ENCODE data around the gene MRPL3. TPM values are rescaled to one million over a fixed set of nuclear protein-coding genes. Genes with fewer than 3 reads are reported as not detected.

Gene MRPL3
- 52.3 and 69.6 TPM in 2 replicates for total RNA-seq

DNA sequence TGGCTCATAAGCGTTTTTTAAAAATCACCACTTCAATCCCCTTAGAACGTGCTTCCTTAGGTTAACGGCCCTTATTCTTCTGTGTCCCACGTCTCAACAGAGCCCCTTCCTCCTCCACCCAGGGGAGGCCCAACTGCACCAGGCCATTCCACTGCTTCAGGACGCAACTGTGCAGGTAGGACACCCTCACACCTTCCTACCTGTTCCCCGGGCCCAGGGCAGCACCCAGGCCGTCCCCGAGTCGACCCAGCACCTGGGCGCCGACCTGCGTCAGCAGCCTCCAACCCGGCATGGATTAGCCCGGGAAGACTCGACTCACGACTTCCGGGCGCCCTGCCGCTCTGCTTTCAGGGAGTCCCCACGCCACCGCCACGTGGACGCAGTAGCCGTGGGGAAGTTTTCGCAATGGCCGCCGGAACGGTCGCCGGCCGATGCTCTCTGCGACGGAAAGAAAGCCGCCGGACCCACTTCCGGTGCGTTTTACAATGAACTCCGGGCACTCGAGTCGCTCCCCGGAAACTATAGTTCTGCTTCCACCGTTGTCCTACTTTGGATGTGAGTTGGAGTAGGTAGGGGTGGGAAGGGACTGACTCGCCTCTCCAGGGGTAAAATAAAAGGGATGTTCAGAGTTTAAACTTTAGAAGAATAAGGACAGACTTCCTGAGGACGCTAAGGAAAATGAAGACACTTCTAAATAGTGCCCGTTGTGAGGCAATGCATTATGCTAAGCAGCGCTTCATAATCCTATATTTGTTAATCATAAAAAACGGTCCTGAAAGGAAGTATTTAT is at the start of gene MRPL3:
MRPL3 (minus strand) TSS at position 442 of the 790 bp plus-strand sequence; CDS start at position 292, 150 bp downstream.
- DNase-seq (ENCODE audit: low read depth in 2 of 2): peak; percentile 45 to 80

DNA sequence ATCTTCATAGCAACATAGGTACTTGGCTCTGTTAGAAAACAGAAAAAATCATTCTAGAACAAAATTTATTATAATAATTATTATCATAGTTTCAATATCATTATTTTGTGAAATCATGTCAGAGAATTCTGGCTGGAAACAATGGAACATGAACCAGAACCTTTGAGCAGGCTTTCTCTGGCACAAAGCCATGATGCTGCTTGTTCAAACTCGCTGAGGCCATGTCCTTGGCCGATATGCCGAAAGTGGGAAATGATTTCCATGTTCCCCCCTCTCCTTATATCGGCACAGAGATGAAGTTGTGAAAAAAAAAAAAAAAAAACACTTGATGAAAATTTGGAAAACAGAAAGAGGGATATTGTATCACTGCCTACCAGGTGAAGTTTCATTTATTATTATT is 49.0 kb upstream of the MRPL3 start:
- no peak for DNase-seq (ENCODE audit: low read depth in 2 of 2)

DNA sequence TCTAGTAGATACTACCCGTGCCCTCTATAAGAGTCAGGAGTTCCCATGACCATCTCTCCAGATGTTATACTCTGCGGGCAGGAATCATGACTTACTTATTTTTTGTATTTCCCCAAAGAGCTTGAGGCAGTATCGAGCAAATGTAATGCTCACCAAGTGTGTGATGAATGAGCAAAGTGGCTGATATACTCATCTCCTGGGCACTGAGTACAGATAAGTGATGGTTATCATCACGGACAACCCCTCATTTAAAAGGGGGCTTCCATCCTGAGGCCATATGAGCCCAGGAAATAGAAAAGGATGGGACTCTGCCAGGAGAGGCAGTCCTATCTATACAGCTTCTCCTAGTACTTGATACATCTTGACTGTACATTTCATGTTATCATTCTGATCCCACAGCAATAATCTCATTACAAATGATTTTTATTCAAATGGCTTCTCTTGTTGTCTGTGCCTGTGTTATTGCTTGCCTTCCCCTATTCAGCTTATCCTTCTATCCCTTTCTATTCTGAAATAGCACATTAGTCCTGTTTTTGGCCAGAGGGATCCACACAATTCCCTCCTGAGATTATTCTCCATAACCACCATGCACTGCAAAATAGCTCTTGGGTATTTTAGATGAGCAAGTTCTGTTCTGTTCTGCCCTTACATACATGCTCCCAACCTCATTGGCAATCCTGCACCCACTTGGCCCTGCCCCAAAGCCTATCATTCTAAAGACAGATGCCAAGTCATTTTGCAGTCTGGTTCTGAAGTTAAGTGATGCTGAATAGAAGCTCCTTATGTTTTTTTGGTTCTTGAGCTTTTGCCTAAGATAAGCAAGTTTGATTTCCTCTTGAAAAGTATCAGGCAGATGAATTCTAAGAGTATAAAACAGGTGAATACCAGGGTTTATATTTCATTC is 48.0 kb upstream of the MRPL3 start:
- no peak for DNase-seq (ENCODE audit: low read depth in 2 of 2)

DNA sequence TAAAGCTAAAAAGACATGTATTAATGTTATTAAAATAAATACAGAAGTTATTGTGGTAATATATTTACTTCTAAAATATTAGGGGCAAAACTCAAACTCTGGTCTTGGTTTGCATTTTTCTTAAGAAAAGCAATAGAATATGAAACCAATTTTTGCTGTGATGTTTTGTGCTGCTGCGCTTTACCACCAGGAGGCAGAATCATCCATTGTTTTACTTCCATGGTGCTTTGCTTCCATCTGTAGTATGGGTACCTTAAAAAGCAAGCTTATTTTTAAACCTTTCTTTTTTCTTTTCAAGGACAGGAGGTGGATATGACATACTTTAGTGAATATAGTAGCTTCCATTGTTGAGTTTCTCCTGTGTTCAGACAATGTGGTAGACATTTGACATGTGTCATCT is 46.6 kb upstream of the MRPL3 start:
- no peak for DNase-seq (ENCODE audit: low read depth in 2 of 2)

DNA sequence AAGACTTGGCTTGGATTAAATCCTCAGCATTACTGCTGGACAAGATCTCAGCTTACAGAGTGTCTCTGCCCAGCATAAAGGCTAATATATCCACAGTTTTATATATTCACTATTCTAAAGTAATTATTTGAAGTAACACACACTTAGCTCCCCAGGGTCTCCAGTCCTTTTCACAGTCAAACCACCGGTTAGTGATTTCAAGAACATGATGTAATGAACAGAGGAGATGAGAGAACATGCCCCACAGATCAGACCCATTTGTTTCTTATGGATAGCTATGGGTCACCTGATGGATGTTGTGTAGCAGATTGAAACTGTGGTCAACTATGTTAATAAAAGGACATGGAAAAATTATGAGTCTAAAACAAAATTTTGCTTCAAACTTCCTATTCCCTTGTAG is 44.8 kb upstream of the MRPL3 start:
- DNase-seq (ENCODE audit: low read depth in 2 of 2): no peak

DNA sequence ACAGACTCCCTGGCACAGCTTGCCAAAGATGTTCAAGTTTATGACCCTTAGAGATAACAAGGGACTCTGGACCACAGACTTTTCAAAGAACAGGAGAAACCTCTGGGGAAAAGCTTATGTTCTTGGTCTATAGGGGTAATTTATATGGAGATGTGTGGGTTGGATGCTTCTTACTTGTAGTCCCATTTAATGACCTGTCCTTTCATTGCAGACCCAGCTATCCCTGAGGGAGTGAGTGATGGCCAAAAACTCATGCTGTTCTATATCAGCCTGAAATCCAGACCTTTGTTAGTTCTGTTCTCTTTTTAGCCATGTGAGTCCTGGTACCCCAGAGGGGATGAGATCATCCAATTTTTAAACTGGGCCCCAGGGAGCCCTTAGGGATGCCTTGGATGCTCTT is 43.7 kb upstream of the MRPL3 start:
- DNase-seq (ENCODE audit: low read depth in 2 of 2): no peak

DNA sequence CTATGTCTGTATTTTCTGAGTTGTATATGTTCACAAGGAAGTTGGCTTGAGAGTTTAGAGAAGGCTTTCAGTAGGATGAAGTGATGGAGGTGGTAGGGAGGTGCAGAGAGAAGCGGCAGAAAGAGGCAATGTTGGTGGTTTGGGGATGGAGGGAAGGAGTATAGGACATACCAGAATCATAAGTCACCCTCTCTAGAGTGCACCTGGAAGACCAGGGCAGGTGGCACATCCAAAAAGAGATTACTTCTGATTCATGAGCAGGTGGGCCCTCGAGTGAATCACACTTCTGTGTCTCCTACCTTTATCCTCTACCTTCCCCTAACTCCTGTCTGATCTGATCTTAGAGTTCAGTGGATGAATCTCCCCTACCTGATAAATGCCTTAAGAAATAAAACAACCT is 41.8 kb upstream of the MRPL3 start:
- DNase-seq (ENCODE audit: low read depth in 2 of 2): no peak

DNA sequence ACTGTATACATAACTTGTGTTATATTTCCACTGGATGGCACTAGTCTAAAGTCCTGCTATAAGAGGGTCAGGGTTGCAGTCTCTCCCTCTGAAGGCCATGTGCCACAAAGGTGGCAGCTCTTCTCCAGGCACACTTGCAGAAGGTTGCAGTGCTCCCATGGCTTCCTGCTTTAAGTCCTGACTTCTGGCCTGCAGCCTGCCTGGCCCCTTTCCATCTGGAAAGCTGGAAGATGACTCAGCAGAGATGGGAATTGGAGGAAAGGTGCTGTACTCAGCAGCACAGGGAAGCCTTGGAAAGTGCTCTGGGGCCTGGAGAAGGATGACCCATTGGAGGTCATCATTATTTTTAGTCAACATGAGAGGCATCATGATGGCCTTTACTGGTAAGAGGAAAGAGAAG is 40.9 kb upstream of the MRPL3 start:
- DNase-seq (ENCODE audit: low read depth in 2 of 2): peak in 1 of 2 donors; percentile 74

DNA sequence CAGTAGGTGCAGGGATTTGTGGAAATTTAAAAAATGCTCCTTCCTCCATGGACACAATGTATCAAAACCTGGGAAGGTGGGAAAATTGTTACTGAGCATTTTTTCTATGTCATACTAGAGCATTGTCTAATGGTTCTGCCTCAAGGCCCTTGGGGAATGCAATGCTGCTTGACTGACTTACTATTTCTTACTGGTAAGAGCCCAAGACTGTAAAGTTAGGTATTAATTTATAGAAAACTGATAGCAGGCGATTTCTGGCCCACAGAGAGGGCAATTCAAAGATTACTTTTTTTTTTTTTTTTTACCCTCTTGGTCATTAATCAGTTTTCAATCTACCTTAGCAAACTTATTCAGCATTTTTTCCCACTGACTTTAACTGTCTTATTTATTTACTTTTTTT is 38.5 kb upstream of the MRPL3 start:
- no peak for DNase-seq (ENCODE audit: low read depth in 2 of 2)

DNA sequence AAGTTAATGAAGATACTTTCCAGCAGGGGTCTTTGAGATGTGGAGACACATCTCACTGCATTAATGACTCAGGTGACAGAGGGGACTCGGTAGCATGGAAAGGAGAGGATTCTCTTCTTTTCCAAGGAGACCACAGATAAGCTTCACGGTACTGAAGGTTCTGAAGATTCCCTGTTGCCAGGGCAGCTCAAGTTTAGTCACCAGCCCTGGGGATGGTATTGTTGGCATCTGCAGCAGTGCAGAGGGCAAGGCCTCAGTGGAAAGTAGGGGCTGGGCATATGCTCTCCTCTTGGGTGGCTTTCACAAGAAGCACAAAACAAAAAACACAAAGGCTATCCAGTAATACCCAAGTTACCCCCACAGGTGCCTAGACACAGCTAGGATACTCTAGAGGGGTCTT is 38.0 kb upstream of the MRPL3 start:
- DNase-seq (ENCODE audit: low read depth in 2 of 2): no peak

DNA sequence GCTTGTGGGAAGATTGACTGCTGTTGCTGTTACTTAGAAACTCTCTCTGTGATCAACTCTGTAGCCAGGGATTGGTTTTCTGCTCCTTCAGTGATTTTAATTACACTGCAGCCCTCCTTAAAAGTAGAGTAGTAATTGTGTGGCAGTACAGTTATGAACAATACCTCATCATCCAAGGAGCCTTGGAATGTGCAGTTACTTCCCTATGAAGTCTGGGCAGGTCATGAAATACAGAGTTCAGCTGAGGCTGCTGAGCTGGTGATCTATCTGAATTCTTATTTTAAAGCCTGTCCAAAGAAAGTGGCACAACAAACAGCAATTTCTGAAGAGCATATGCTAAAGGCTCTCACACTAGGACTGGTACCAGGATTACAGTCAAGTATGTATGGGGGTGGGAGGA is 37.4 kb upstream of the MRPL3 start:
- no peak for DNase-seq (ENCODE audit: low read depth in 2 of 2)

DNA sequence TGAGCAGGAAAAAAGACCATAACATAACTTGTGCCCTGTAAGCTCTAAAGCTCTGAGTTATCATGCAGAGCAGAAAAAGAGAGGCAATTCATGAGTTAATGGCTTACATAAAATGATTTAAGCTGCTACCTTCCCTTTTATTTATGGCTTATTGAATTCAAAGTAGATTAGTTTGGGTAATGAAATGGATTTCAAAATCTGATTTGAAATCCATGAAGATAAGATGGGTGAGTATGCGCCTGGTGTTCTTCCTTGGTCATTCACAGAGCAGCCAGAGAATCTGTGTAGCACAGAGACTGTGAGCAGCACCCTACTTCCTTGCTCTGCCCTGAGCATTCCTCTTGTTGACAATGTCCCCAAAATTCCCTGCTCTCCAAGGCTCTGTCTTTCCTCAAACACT is 36.2 kb upstream of the MRPL3 start:
- no peak for DNase-seq (ENCODE audit: low read depth in 2 of 2)

DNA sequence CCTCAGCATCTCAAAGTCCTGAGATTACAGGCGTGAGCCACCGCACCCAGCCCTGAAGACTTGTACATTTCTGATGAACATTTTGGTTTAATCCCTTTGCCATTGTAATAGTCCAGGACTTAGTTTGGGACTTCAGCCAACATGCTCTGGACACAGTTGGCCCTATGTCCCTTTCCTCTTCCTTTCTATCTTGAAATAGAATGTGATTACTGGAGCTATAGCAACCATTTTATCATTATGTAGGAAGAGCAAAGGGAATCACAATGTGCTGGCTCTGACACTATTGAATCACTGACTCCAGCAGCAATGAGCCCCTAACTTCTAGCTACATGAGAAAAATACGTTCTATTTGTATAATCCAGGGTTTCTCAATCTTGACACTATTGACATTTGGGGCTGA is 34.8 kb upstream of the MRPL3 start:
- peak; percentile 19 to 57 for DNase-seq (ENCODE audit: low read depth in 2 of 2)

DNA sequence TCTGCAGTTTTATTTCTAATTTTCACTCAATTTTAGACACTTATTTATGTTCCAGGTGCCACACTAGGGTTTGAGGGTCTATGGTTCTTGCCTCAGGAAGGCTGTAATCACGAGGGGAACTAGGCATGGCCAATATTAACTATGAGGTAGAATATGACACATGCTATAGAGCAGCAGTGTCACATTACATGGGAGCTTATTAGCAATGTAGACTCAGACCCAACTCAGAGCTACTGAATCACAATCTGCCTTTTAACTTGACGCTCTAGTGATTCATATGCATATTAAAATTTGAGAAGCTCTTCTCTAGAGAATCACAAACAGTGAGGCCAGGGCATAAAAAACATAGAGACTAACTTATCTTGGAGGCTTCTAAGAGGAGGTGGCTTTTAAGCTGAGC is 32.8 kb upstream of the MRPL3 start:
- DNase-seq (ENCODE audit: low read depth in 2 of 2): no peak

DNA sequence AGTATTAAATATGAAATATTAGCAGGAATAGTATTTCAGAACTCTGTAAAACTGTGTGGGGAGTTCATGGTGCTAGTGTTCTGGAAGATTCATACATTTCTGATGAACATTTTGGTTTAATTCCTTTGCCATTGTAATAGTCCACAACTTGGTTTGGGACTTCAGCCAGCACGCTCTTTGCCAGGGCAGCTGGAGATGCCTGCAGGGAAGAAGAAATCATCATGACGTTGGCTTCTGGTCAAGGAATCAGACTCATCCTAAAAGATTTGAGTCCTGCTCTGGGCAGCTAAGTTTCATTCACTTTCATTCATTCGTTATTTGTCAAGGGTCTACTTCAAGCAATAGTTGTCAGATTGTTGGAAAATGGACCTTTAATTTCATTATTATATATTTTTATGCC is 32.4 kb upstream of the MRPL3 start:
- DNase-seq (ENCODE audit: low read depth in 2 of 2): no peak

DNA sequence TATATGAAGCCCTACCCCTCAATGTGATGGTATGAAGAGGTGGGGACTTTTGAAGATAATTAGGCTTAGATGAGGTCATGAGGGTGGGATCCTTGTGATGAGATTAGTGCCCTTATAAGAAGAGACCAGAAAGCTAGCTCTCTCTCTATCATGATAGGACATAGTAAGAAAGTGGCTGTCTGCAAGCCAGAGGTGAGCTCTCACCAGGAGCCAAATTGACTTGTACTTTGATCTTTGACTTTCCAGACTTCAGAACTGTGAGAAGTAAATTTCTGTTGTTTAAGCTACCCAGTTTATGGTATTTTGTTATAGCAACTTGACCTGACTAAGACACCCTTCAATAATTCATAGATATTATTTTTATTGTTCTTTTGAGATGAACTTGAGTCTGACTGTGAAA is 29.9 kb upstream of the MRPL3 start:
- no peak for DNase-seq (ENCODE audit: low read depth in 2 of 2)

DNA sequence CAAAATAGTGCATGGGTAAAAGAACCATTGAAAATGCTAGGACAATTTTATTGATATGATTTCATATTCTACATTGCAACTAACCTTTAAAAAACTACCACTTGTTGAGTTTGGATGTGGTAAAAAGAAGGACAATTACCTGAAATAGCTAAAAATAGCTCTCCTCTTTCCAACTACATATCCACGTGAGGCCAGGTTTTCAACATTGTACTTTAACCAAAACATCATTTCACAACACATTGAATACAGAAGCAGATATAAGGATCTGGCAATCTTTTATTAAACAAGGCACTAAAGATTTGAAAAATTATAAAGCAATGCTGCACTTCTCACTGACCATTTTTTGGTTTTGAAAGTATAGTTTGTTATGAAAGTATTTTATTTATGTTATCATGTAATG is 28.1 kb upstream of the MRPL3 start:
- DNase-seq (ENCODE audit: low read depth in 2 of 2): no peak

DNA sequence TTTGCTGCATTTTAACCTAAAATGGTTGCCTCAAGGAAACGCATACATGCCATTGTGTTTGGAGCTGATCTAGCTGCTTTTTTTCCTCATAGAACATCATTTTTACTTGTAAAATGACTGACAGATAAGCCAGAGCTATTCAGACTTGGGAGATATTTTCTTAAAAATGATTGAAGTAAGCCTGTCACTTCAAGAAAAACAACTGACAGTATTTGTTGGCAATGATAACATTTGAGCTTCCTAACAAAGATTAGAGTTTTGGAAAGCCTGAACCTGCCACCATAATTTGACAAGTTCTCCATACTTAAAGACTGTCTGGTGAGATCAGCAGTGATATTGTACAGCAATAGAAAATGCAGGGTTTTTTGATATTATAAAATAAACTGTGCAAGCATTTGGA is 27.6 kb upstream of the MRPL3 start:
- DNase-seq (ENCODE audit: low read depth in 2 of 2): no peak

DNA sequence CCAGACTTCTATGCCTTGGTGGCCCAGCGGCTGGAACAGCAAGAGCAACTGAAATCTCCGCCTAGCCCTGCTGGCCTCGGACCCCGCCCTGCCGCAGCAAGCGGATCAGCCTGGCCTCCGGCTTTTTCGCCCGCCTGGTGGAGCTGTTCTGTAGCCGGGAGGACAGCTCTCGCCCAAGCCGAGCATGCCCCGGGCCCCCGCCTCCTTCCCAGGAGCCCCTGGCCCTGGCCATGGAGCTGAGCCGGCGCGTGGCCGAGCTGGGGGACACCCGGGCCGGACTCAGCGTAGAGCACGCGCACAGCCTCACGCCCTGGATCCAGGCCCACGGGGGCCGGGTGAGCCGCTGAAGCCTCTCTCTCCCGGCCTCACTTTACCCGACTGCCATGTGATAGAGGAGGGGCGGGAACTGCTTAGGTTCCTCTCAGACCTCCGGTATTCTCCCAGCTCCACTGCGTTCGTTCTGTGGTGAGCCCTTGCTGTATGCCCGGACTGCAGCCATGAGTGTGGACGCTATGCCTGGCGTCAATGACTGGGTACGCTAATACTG is 24.1 kb upstream of the MRPL3 start:
- DNase-seq (ENCODE audit: low read depth in 2 of 2): peak in 1 of 2 donors; percentile 45

DNA sequence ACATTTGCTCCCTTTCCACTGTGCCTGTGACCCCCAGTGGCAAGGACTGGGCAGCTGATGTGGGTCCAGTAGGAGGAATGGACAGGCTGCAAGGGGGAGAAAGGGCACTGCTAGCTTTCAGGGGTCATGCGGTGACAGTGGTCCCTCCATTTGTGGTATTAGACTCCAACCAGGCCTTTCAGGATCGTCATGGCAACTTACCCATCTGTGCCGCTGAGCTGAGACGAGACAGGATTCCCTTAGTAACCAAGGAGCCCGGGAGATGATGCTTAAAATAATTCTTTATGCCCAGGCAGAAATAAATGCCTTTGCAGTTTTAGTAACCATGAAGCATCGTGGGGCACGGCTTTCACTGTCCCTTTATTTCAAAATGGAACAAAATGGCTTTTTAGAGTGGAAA is 15.9 kb upstream of the MRPL3 start:
- DNase-seq (ENCODE audit: low read depth in 2 of 2): no peak

DNA sequence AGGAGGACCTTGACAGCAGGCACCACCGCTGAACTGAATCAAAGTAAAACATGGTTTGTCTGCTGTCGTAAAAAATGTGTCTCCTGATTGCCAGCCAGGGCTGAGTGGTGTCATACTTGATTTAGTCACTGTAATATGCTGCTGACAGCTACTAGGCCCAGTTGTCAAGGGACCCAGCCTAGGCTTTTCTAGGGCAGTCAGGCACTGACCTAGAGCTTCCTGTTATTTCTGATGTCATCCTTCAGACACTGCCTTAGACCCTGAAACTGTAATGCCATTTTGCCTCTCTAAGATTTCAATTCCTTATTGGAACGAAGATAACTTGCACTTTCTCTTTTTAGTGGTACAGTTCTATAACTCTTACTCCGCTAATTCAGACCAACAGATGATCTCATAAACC is 2.6 kb upstream of the MRPL3 start:
- DNase-seq (ENCODE audit: low read depth in 2 of 2): no peak

DNA sequence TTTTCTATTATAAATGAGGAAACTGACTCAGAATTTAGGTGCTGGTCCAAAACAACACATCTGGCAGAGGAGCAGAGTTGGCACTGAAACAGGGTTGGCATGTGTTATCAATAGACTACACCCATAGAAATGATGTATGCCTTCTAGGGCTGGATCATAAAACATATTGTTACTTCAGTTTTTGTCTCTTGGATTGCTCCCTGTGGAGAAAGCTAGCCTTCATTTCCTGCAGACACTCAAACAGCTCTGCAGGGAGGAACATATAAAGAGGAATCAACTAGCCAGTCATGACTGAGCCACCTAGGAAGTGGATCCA is 507 bp upstream of the MRPL3 start:
- DNase-seq (ENCODE audit: low read depth in 2 of 2): peak; percentile 12 to 42

DNA sequence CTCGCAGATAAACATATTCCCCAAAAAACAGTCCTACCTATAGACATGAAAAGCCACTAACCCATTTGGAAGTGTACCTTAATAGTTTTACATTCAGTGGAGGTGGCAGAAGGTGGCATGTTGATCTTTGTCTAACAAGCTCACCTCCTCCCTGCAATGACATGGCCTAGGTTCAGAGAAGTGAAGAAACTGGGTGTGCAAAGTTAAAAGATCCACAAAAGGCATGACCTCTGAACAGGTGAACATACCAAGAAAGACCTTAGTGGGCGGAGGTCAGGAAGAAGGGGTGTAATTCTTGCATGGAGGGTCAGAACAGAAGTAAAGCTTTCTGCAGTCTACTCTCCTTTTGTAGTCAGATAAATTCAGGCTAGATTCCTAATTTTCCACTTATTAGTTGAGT is 822 bp downstream of the MRPL3 start:
- DNase-seq (ENCODE audit: low read depth in 2 of 2): no peak

Measured in dermis microvascular lymphatic vessel endothelial cell (primary cell).